RCC 7860 (cell line): Measurements from ENCODE around the gene ECHS1.

ENCODE experiments used
- DNase-seq: peaks from one replicate; pipeline ENCODE4 v3.0.0-alpha.2; 2015; ENCODE audit warnings: low spot score
- FAIRE-seq: peaks from 2 replicates; lab custom pipeline; 2012; peaks lifted over from hg19 to GRCh38; lab: Jason Lieb, UNC

ECHS1 gene

GRCh38 chr10:133359972-133360610 lies 13.1 kb downstream of the ECHS1 start:
- FAIRE-seq (no peak), DNase-seq (no peak)

- FAIRE-seq: no peak
These were observed 13.6 kb downstream of the ECHS1 start for GRCh38 chr10:133359554-133359971.

DNA sequence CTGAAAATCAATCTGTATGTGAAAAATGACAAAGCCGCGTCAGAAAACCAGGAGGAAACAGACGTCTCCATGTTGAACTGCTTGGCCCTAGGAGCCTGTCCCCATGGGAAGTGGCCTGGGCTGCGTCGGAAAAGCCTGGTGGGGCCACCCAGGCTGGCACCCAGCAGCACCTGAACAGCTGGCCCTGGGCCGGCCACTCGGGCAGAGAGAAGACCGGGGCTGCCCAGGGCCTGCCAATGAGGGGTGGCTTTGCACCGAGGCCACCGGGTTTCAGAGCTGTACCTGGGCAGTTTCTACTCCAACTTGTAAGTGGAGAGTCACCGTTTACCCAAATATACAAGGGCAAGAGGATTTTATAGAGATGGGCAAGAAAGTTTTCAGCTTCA lies 14.2 kb downstream of the ECHS1 start:
- no peak for FAIRE-seq

More at GRCh38 chr10:133359554-133359971, 13.6 kb downstream of the ECHS1 start:
- no peak for DNase-seq

DNA sequence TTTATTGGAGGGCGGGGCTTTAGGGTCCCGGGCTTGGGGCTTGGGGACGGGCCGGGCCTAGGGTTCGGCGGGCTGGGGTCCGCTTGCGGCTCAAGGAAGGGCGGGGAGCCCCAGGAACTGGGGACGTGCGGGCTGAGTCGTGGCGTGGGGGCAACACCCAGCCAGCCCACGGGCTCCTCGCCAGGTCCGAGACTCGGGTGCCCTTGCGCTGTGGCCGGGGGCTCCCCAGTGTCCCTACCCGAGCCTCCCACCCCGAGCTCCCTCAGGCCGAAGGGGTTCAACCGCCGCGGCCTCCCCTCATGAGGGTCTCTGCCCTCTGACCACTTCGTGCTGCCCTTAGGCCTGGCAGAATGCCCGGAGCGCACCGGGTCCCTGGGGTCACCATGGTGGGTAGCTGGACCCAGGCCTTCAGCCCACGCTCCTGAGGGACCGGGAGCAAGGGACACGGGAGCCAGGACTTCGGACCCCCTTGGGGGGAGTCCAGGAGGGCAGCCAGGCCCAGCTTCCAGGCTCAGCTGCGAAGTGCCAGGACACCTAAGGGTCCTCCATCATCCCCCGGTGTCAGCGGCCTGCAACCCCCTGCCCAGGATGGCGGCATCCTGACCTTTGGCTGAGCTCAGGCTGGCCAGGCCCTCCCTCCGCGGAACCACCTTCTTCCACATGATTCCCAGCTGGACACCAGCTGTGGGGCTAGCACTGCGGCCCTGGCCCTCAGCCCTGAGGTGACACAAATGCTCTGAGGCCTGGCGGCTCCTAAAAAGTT lies 14.8 kb downstream of the ECHS1 start:
- FAIRE-seq: no peak
- no peak for DNase-seq

More for the DNA sequence above, 14.2 kb downstream of the ECHS1 start:
- DNase-seq: no peak

DNA sequence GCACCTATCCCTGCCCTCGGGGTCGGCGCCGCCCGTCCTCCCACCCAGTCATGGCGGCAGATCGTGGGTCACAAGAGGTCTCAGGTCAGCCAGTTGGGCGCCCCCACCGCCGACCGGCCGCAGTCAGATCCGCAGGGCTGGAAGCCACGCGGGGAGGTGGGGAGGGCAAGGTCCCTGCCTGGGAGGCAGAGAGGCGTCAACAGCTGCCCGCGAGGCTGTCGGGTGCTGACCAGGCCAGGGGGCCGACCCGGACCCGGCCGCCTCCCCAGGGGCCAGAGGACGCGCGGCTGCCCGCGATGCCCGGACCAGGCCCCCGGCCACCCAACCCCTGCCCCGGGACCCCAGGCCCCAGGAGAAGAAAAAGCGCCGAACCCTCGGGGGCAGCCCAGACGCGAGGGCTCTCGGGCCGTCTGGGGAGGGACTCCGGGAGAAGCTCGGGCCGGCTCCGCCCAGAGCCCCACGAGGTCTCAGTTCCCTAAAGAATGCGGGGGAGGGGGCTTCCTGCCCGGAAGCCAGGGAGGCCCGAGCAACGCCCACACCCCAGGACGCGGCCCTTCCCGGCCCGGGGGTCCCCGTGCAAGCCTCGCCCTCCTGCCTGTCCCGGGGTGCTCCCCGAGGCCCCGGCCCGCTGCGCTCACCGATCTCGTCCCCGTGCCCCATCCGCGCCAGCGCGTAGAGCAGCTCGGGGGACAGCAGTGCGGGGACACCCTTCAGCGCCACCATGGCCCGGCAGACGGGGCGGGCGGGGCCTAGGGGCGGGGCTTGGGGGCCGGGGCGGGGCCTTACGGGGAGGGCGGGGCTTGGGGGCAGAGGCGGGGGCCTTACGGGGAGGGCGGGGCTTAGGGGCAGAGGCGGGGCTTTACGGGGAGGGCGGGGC lies 15.6 kb downstream of the ECHS1 start, which contains the start of gene FUOM:
FUOM (minus strand) TSS at position 735 of the 877 bp plus-strand sequence; CDS start at position 723, 12 bp downstream.
- FAIRE-seq (no peak), DNase-seq (no peak)

DNA sequence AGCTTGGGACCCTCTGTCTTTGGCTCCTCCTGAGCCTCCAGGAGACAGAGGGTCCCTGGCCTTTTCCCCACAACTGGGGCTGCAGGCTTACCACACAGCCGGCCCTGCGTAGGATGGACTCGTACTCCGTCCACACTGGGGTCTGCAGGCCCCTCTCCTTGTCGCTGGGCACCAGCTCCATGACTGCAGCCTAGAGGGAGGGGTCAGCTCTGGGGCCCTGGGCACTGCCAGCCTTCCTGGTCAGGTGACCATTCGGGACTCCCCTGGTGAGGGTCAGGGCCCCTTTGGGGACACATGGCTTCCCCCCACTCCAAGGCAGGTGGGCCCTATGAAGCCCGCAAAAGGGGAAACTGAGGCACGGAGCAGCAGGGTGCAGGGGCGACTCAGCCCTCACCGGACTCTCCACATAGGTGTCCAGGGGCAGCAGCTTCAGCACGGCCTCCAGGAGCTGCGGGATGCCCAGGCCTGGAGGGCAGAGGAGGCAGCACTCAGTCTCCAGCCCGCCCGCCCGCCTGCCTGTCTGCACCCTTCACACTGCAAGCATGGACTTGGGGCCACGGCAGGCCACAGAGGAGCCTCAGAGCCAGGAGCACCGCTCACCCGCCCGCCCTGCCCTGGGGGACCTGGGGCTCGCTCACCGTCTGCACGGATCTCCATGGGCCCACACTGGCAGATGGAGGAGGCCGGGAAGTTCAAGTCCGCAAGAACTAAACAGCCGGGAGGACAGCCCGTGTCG lies 16.4 kb downstream of the ECHS1 start:
- no peak for FAIRE-seq

DNA sequence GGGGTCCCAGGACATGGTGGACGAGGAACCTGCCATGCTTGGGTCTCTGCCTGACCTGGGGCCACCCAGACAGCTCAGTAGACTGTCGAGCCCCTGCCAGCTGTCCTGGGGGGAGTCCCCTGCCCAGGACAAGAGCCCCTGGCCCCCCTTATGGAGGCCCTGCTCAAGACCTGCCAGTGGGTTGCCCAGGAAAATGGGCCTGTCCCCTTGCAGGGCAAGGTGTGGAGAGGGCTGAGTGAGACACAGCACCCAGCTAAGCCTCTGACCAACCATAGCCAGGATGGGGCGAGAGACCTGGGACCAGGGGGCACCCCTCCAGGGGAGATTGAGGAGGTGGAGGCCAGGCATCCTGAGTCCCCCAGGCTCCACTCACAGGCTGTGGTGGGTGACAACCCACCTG lies 17.2 kb downstream of the ECHS1 start:
- FAIRE-seq: no peak
- DNase-seq: no peak

More for the DNA sequence above, 16.4 kb downstream of the ECHS1 start:
- DNase-seq: no peak

DNA sequence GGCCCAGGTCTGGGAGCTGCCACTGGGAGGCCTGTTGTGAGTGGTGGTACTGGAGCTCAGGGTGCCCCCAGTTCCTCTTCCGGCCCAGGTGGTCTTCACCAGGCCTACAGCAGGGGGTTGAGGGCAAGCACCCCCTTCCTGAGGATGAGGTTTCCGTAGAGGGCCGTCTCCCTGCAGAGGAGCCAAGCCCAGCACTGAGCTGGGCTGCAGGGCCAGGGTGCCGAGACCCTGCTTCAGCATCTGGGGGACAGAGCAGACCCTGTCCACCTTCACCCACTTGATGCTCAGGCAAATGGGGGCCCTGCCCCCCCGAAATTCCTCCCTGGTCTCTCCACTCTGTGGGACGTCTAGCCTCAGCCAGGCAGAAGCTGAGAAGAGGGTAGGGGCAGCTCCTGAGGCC lies 17.9 kb downstream of the ECHS1 start:
- FAIRE-seq (no peak), DNase-seq (no peak)

DNA sequence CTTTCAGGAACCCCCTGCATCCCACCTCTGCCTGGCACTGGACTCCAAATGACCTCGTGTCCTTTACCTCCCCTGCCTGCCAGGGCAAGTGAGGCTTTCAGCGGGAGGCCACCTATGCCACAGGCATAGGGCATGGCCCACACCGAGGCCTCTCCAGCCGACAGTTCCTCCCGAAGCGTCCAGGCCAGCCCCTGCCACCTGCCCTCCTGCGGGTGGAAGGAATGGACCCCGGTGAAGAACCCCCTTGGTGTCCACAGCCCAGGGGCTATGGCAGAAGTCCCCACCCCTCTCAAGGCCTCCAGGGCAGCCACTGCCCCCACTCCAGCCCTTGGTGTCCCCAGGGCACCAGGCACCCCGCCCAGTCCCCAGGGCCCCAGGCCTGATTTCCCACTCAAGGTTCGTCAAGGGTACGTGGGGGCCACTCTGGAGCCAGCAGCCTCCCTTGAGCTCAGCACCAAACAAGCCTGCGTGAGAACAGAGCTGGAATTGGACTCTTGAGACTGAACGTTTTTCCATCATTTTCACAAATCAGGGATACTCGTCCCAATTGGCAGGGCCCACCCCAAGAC lies 18.4 kb downstream of the ECHS1 start:
- FAIRE-seq (no peak), DNase-seq (no peak)

- no peak for DNase-seq
These were observed 19.1 kb downstream of the ECHS1 start for GRCh38 chr10:133353988-133354605.

DNA sequence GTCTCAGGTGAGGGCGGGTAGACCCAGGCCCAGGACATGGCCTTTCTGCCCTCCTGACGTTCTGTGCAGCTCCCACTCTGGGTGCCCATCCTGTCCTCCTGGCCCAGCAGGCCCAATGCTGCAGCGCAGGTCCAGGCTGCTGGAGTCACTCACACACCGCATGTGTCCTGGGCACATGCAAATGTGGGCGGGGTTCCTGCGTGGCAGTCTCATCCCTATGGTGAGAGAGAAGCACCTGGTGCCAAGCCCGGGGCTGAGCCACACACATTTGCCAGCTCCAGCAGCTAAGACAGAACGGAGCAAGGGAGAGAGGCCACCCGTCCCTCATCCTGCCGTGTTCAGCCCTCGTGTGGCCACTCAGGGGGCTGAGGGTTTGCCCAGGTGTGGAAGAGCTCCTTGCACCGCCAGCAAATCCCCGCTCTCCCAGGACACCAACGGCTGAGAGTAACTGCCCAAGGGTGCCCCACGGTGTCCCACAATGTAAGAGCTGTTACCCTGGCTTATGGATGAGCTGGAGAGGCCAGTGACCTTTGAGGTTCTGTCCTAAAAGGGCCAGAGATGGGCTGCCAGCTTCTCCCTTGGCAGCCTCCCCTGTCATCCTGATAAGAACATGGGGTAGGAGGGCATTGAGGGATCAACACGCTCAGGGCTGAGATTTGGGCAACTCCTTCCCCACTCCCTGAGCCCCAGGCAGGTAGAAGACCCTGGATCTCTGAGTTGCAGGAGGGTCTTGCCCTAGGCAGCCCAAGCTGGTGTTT lies 19.8 kb downstream of the ECHS1 start:
- DNase-seq (no peak), FAIRE-seq (no peak)

More at GRCh38 chr10:133353988-133354605, 19.1 kb downstream of the ECHS1 start:
- no peak for FAIRE-seq

GRCh38 chr10:133351408-133352318 lies 21.5 kb downstream of the ECHS1 start:
- DNase-seq (no peak), FAIRE-seq (no peak)

DNA sequence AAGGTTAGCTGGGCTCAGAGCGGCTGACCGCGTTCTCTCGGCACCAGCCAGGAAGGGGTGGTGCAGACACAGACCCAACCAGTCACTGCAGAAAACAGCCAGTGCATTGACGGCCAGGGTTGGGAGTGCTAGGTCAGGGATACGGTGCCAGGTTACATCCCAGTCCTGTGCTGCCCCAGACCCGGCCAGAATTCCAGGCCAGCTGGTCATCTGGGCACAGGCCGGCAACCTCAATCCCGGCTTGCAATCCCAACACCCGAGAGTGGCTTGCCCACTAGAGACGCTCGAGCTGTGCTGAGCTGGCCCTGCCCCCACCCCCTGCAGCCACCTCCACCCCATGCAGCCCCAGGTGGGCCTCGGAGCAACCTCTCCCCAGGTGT lies 22.2 kb downstream of the ECHS1 start:
- FAIRE-seq: no peak
- DNase-seq: no peak

DNA sequence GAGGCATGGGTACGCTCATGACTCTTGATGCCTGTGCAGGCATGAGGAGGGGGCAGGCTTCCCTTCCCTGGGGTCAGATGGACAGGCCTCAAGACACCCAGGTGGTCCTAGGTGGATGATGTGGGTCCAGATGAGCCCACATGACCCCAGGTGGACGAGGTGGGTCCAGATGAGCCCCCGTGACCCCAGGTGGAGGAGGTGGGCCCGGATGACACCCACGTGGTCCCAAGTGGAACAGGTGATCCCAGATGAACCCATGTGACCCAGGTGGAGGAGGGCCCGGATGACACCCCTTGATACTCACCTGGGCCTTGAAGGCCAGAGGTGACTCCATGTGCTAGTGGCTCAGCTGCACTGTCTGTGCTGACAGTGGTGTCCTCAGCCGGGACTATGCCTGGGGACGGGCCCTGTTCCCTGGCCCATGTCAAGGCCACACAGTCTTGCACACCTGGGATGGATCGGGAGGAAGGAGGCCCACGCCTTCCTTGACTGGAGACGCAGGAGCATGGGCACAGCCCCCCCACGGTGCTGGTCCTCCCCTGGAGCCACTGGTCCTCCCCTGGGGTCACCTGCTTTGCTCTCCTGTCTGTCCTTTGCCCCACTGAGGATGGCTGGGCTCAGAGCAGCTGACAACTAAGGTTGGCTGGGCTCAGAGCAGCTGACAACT lies 22.7 kb downstream of the ECHS1 start:
- DNase-seq: no peak
- no peak for FAIRE-seq

- DNase-seq (no peak), FAIRE-seq (no peak)
These were observed 23.6 kb downstream of the ECHS1 start for GRCh38 chr10:133349577-133350011.

GRCh38 chr10:133349160-133349568 lies 24.0 kb downstream of the ECHS1 start:
- DNase-seq (no peak), FAIRE-seq (no peak)

DNA sequence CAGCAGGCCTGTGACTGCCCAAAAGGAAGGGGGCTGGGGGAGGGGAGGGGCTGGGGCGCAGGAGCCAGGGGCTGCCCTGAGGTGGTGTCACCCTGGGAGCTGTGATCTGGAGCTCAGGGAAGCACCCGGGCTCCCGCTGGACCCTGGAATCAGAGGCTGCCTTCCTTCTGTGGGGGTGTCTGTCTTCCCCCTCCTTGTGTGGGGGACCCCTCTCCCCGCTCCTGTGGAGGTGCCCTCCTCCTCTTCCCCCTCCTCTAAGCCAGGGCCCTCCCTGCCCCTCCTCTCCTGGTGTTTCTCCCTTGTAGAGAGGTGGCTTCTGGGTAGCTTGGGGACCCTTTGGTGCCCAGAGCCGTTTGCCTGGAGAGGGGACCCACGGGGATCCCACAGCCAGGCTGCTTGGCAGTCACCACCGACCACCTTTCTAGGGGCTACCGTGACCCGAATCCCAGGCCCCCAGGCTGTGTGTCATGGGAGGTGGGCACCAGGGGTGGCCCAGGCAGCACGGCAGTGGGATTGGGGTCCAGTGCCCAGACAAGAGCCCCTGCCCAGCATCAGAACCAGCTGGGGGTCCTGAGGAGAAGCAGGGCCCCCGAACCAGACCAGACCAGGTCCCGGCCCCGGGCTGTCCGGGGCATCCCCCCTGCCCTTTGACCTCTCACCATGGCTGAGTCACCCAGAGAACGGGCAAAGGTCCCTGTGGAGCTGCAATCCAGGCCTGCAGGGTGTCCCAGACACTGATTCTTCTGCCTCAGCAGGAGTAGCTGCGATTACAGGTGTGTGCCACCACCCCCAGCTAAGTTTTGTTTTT lies 25.2 kb downstream of the ECHS1 start:
- DNase-seq (no peak), FAIRE-seq (no peak)
